Testis (tissue), 3 donors: ENCODE results near the gene SYNE2. TPM values are rescaled to one million over a fixed set of nuclear protein-coding genes. Genes with fewer than 3 reads are reported as not detected.

Experiments used
- DNase-seq: peaks from one replicate; pipeline ENCODE4 v3.0.0-alpha.2; 2019
- H3K27ac ChIP-seq, 2 donors: fragments of 200-600 bp; sonication (generic); one replicate each; pipeline ENCODE4 v1.5.1; 2019
- H3K27me3 ChIP-seq: fragments of 200-600 bp; sonication (generic); one replicate; pipeline ENCODE4 v1.5.1; 2019
- H3K36me3 ChIP-seq: fragments of 200-600 bp; sonication (generic); one replicate; pipeline ENCODE4 v1.5.1; 2017; ENCODE audit warnings: low read depth; ENCODE audit errors: missing control alignments
- H3K4me1 ChIP-seq: fragments of 200-600 bp; sonication (generic); one replicate; pipeline ENCODE4 v1.5.1; 2019
- H3K4me3 ChIP-seq, 2 donors: fragments of 200-600 bp; sonication (generic); one replicate each; pipeline ENCODE4 v1.5.1; 2017 to 2019
- H3K9me3 ChIP-seq: fragments of 200-600 bp; sonication (generic); one replicate; pipeline ENCODE4 v1.5.1; 2017
- CTCF ChIP-seq, 3 experiments: fragments of 450-650 bp in 2 of 3; fragments of 200-600 bp in 1 of 3; sonication (generic) in 1 of 3; IDR thresholded peaks; one replicate each; pipeline ENCODE4 v1.5.1; 2016 to 2019; ENCODE audit warnings: antibody characterized with exemption in 3 of 3, mild to moderate bottlenecking in 2 of 3, moderate library complexity in 1 of 3
- POLR2A ChIP-seq: fragments of 450-650 bp; IDR thresholded peaks from one replicate; pipeline ENCODE4 v1.6.1; 2017; ENCODE audit warnings: antibody characterized with exemption, mild to moderate bottlenecking, moderate library complexity
- WGBS, 2 donors: methylation state at CpG; one replicate each; pipeline ENCODE4 v1.1.5; 2018; 5-methylcytosine and 5-hydroxymethylcytosine counted together
- intact Hi-C: fragments of 100-400 bp; cut with DNase I; formaldehyde crosslinking; loops from one replicate; pipeline ENCODE4 v1.15.1; 2023; ENCODE audit warnings: low total_unique reads
- polyA plus RNA-seq: library from polyadenylated mRNA; stranded (reverse); fragments of 350-450 nt; fragmentation: Illumina TruSeq; extraction: RNeasy Lipid Tissue Mini Kit (QIAGEN cat#74804); gene quantifications from one replicate; pipeline ENCODE4 v1.2.3, GENCODE V29; 2014; ENCODE audit warnings: low read depth, low replicate concordance; ENCODE audit not compliant: insufficient read depth
- total RNA-seq, 2 donors: library from RNA; depleted of rRNA; stranded (reverse); fragments of >200 nt; gene quantifications; one replicate each; pipeline ENCODE4 v1.2.3, GENCODE V29; 2016

Gene SYNE2
- total and polyA plus RNA-seq, 3 donors from 2014 or later = 74.6 to 519 (median 511) TPM

GRCh38 chr14:64244279-64244678 lies 391.5 kb downstream of the SYNE2 start:
- no peak for TF ChIP-seq CTCF (IDR thresholded peaks at IDR 0.05)
- no peak for TF ChIP-seq POLR2A
- Histone ChIP-seq H3K27me3 (no peaks in the 10 kb centered on the region), H3K4me1 (peaks cover 15% of the 10 kb centered on the region), H3K27ac (no peak overlapping the region), H3K36me3 (no peaks in the 10 kb centered on the region), H3K9me3 (no peaks in the 10 kb centered on the region), H3K4me3 (no peak overlapping the region)
- intact Hi-C loops = no loop called here
- DNase-seq = peak; percentile 81
- WGBS, 2 donors = 43 to 49% methylated on average over 4 of the region's 4 CpGs

GRCh38 chr14:64245491-64245890 lies 392.7 kb downstream of the SYNE2 start:
- no peak for DNase-seq
- TF ChIP-seq CTCF (IDR thresholded peaks at IDR 0.05) (no peak), POLR2A (no peak)
- Histone ChIP-seq H3K36me3 (no peaks in the 10 kb centered on the region), H3K27ac (no peak overlapping the region), H3K4me3 (no peak overlapping the region), H3K27me3 (no peaks in the 10 kb centered on the region), H3K4me1 (peaks cover 15% of the 10 kb centered on the region), H3K9me3 (no peaks in the 10 kb centered on the region)
- intact Hi-C loops = no loop called here
- 88 to 90% methylated on average over 4 of the region's 4 CpGs for WGBS, 2 donors

GRCh38 chr14:64246688-64247087 lies 393.9 kb downstream of the SYNE2 start:
- H3K27ac ChIP-seq = no peak overlapping the region
- H3K4me3 ChIP-seq = no peak overlapping the region
- no peak for DNase-seq
- H3K27me3 ChIP-seq = no peaks in the 10 kb centered on the region
- no peaks in the 10 kb centered on the region for H3K9me3 ChIP-seq
- intact Hi-C loops = no loop called here
- no peak for TF ChIP-seq CTCF (IDR thresholded peaks at IDR 0.05)
- no peak for TF ChIP-seq POLR2A
- H3K4me1 ChIP-seq = peaks cover 15% of the 10 kb centered on the region
- no peaks in the 10 kb centered on the region for H3K36me3 ChIP-seq

GRCh38 chr14:64247195-64247594 lies 394.4 kb downstream of the SYNE2 start:
- intact Hi-C loops = no loop called here
- Histone ChIP-seq H3K27ac (no peak overlapping the region), H3K36me3 (no peaks in the 10 kb centered on the region)

More at GRCh38 chr14:64247195-64247594, 394.4 kb downstream of the SYNE2 start:
- peaks cover 15% of the 10 kb centered on the region for H3K4me1 ChIP-seq
- DNase-seq = no peak
- H3K9me3 ChIP-seq = no peaks in the 10 kb centered on the region
- no peak overlapping the region for H3K4me3 ChIP-seq
- no peaks in the 10 kb centered on the region for H3K27me3 ChIP-seq
- WGBS, 2 donors = 57 to 65% methylated on average over 3 of the region's 3 CpGs
- TF ChIP-seq POLR2A (no peak), CTCF (IDR thresholded peaks at IDR 0.05) (no peak)
